ES-I3 (cell line): Measurements from ENCODE around the gene PSPC1.
"Not testable (repeated sequence)": the region's sequence is repeated elsewhere in the genome, so short reads cannot be mapped to it uniquely, and the experiment has no call there.

Experiments
- H3K36me3 ChIP-seq: 2 replicates; pipeline ENCODE4 v1.6.1; 2013; ENCODE audit warnings: mild to moderate bottlenecking, low read length, control low read depth, moderate library complexity; ENCODE audit not compliant: insufficient read depth
- H3K4me1 ChIP-seq: 2 replicates; pipeline ENCODE4 v1.6.1; 2013; ENCODE audit warnings: mild to moderate bottlenecking, control low read depth, low read length; ENCODE audit not compliant: insufficient read depth
- H3K9ac ChIP-seq: 2 replicates; pipeline ENCODE4 v1.6.1; 2013; ENCODE audit warnings: low read depth, mild to moderate bottlenecking, low read length, moderate library complexity
- H3K9me3 ChIP-seq: 2 replicates; pipeline ENCODE4 v1.6.1; 2013; ENCODE audit warnings: mild to moderate bottlenecking, low read length, moderate library complexity; ENCODE audit not compliant: control insufficient read depth, insufficient read depth

The PSPC1 gene, protein sequence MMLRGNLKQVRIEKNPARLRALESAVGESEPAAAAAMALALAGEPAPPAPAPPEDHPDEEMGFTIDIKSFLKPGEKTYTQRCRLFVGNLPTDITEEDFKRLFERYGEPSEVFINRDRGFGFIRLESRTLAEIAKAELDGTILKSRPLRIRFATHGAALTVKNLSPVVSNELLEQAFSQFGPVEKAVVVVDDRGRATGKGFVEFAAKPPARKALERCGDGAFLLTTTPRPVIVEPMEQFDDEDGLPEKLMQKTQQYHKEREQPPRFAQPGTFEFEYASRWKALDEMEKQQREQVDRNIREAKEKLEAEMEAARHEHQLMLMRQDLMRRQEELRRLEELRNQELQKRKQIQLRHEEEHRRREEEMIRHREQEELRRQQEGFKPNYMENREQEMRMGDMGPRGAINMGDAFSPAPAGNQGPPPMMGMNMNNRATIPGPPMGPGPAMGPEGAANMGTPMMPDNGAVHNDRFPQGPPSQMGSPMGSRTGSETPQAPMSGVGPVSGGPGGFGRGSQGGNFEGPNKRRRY

DNA sequence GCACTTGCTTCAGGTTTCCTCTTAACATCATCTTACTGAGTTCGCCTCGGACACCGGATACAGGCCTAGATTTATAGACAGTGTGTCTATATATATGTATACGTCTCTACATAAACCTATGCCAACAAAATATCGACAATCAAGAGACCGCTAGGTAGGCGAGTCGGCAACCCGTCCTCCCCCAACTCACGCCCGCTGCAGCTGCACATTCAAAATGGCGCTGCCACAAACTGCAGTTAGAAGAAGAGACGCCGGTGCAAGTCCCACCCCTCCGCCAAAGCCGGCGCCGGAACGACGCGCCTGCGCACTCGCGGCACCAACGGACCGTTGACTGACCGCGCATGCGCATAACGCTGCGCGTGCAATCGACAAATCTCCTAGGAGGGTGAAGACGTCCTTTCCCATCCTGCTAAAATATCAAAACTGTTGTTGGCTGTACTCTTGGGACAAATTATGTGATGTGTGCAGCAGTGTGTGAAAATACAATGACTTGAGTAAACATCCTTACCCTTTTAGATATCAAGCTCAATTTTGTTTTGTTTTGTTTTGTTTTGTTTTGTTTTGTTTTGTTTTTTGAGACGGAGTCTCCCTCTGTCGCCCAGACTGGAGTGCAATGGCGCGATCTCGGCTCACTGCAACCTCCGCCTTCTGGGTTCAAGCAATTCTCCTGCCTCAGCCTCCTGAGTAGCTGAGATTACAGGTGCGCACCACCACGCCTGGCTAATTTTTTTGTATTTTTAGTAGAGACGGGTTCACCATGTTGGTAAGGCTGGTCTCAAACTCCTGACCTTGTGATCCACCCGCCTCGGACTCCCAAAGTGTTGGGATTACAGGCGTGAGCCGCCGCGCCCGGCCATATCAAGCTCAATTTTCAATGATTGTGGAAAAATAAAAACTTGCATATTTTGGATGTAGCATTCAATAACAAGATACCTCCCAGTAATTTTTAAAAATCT, at the start of gene PSPC1:
PSPC1 (minus strand) TSS at position 219 of the 956 bp plus-strand sequence; CDS start at position 31, 188 bp downstream.
- H3K36me3 ChIP-seq, H3K4me1 ChIP-seq, H3K9me3 ChIP-seq: not testable (repeated sequence)
- peak within 1 kb of the TSS; percentile 100 for H3K9ac ChIP-seq

DNA sequence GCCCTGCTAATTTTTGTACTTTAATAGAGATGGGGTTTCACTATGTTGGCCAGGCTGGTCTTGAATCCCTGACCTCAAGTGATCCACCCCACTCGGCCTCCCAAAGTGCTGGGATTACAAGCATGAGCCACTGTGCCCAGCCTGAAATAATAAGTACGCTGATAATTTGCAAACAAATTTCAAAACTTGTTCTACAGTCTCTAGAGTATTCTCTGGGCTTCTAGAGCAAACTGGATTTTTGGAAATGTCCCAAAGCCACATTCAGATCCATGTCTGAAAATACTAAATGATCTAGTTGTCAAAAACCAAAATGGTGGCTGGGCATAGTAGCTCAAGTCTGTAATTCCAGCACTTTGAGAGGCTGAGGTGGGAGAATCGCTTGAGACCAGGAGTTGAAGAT, 39.9 kb upstream of the PSPC1 start:
- no peak overlapping the region for H3K9ac ChIP-seq
- H3K9me3 ChIP-seq = no peaks in the 10 kb centered on the region
- peaks cover 3% of the 10 kb centered on the region; the same call in 1 of the 2 replicates for H3K4me1 ChIP-seq
- no peaks in the 10 kb centered on the region for H3K36me3 ChIP-seq

DNA sequence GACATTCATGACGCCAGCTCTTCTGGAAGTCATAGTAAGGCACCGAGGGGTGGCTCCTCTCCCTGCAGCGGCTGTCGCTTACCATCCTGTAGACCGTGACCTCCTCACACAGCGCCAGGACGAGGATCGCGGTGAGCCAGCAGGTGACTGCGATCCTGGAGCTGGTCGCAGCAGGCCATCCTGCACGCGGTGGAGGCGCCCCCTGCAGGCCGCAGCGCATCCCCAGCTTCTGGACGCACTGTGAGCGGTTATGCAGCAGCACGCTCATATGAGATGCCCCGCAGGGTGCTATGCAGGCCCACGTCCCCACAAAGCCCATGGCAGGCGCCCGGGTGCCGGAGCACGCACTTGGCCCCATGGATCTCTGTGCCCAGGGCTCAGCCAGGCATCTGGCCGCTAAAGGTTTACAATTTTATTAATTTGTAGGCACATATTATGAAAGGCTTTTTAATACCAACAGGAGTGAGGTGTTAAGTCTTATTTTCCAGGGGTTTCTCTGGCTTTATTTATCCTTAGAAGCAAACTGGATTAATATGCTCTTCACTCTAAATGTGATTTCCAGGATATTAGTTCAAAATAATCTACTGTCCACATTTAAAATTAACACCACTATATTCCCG, 35.6 kb upstream of the PSPC1 start:
- H3K4me1 ChIP-seq = peaks cover 3% of the 10 kb centered on the region; the same call in 1 of the 2 replicates
- no peaks in the 10 kb centered on the region for H3K9me3 ChIP-seq
- no peak overlapping the region for H3K9ac ChIP-seq
- no peaks in the 10 kb centered on the region for H3K36me3 ChIP-seq

DNA sequence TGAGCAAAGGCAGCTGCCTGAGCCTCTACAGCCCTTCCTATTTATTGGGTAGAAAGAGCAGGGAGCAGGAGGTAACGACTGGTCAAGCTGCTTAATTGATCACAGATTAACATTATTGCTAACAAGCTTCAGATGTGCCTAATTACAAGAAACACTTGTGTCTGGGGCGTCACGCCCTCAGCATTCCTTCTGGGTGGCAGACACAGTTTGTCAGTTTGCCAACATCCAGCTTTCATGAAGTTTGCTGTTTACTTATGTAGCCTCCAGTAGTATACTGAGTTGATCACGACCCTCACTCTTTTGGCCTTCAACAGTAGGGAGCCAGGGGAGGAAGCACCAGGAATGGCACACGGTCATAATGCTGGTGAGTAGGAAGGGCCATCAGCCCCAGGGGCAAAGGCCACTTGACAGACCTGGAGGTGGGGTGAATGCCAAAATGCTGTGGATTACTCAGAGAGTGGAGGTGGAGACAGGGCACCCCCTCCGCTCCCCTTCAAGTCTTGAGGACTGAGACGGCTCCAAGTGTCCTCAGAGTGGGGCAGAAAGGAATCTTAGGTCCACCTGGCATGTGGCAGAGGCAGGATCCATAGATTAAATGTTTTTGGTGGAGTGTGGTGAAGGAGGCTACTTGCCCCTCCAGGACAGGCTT, 34.9 kb upstream of the PSPC1 start:
- no peaks in the 10 kb centered on the region for H3K9me3 ChIP-seq
- no peak overlapping the region for H3K9ac ChIP-seq
- peaks cover 3% of the 10 kb centered on the region; the same call in 1 of the 2 replicates for H3K4me1 ChIP-seq
- H3K36me3 ChIP-seq = no peaks in the 10 kb centered on the region

DNA sequence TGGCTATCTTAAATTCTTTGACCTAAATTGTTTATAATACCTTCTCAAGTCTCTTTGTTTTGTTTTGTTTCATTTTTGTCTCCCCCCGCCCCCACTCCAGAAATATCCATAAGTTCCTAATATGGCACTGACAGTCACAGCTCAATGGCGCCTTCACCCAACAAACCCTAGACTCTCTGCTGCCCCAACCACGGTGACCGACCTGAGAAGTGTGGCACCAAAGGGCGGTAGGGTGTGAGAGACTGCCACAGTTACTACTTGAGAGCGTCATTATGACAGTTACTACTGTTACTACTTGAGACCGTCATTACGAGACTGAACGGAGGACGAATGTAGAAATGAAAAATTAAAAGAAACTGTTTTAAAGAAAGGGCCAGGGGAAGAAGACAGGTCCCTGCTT, 34.4 kb upstream of the PSPC1 start:
- H3K9ac ChIP-seq = no peak overlapping the region
- H3K4me1 ChIP-seq = peaks cover 3% of the 10 kb centered on the region; the same call in 1 of the 2 replicates
- H3K36me3 ChIP-seq = no peaks in the 10 kb centered on the region
- H3K9me3 ChIP-seq = no peaks in the 10 kb centered on the region

DNA sequence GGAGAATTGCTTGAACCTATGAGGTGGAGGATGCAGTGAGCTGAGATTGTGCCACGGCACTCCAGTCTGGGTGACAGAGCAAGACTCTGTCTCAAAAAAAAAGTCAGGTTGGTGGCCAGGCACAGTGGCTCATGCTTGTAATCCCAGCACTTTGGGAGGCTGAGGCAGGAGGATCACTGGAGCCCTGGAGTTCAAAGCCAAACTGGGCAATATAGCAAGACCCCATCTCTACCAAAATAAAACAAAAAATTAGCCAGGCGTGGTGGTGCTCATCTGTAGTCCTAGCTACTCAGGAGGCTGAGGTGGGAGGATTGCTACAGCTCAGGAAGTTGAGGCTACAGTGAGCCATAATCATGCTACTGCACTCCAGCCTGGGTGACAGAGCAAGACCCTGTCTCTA, 33.1 kb upstream of the PSPC1 start:
- H3K9ac ChIP-seq, H3K36me3 ChIP-seq, H3K9me3 ChIP-seq, H3K4me1 ChIP-seq: not testable (repeated sequence)

DNA sequence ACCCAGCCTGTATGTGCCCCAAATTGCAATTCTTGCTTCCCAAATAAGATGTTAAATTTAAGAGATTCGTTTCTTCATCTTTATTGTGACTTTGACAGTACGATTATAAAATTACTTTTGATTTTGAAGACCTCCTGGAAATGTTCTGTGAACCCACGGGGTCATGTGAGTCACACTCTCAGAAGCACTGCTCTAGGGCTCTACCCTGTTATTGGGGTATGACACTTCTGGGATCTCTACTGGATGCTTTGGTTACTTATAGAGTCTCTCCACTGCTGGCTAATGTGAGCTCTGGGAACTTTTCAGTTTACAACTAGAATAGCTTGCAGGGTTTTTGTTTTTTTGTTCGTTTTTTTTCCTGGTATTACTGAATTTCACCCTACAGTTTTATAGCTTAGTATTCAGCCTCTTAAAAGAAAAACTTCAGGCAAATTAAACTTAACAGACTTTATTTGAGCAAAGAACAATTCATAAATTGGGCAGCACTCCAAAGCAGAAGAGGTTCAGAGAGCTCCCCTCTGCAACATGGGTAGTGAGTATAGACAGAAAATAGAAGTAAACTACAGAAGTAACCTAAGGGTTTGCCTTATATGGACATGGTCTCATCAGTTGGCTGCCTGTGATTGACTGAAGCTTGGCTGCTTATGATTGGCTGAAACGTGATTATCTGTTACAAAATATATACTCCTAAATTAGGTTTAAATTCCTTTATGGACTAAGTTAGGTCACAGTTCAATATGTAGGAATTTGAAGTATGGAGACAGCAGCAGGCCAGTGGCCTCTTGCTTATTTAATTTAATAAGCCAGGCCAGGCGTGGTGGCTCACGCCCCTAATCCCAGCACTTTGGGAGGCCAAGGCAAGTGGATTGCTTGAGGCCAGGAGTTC, 28.5 kb upstream of the PSPC1 start:
- no peak overlapping the region for H3K9ac ChIP-seq
- H3K36me3 ChIP-seq = no peaks in the 10 kb centered on the region
- no peaks in the 10 kb centered on the region for H3K4me1 ChIP-seq
- H3K9me3 ChIP-seq = no peaks in the 10 kb centered on the region

DNA sequence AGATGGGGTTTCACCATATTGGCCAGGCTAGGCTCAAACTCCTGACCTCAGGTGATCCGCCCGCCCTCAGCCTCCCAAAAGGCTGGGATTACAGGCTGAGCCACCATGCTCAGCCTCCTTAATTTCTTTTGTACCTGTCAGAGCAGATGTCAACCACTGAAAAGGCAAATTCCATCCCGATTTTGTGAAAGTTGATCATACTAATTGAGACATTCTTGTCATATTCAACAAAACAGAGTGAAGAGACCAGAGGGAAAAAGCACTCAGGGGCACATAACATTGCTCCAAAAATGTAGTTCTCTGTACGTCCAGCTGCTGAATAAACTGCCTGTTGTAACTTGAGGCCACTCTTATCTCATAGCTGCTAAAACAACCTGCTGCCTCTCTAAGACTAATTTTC, 27.4 kb upstream of the PSPC1 start:
- no peaks in the 10 kb centered on the region for H3K4me1 ChIP-seq
- no peaks in the 10 kb centered on the region for H3K36me3 ChIP-seq
- no peaks in the 10 kb centered on the region for H3K9me3 ChIP-seq
- H3K9ac ChIP-seq = no peak overlapping the region

DNA sequence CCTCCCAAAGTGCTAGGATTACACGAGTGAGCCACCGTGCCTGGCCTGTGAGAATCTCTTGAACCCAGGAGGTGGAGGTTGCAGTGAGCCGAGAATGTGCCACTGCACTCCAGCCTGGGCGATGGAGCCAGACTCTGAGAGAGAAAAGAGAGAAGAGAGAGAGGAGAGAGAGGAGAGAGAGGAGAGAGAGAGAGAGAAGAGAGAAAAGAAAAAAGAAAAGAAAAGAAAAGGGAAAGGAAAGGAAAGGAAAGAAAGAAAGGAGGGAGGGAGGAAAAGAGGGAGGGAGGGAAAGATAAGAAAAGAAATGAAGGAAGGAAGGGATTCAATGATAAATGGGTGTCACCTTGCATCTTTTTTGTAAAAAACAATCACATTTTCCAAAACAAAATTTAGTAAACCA, 23.0 kb upstream of the PSPC1 start:
- Histone ChIP-seq H3K9me3 (no peaks in the 10 kb centered on the region), H3K36me3 (no peaks in the 10 kb centered on the region), H3K9ac (no peak overlapping the region), H3K4me1 (no peaks in the 10 kb centered on the region)

DNA sequence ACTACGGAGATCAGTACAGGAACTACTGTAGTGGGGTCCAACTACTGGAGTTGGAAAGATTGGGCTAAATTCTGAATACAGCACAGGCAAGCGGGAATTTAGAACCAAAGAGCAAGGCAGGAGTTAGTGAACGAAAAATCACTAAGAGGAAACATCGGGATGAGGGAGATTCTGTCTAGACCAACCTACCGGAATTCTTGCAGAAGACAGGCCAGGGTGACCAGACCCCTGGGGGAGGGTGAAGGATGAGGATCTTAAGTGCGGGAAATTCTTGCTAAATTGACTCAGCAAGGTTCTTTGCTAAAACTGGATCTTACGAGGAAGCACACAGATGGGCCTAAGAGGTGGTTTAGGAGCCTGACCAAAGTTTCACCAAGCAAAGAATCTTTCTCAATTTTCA, 13.2 kb upstream of the PSPC1 start:
- Histone ChIP-seq H3K9me3 (no peaks in the 10 kb centered on the region), H3K36me3 (no peaks in the 10 kb centered on the region), H3K9ac (no peak overlapping the region), H3K4me1 (peaks cover 5% of the 10 kb centered on the region; the same call in 1 of the 2 replicates)

DNA sequence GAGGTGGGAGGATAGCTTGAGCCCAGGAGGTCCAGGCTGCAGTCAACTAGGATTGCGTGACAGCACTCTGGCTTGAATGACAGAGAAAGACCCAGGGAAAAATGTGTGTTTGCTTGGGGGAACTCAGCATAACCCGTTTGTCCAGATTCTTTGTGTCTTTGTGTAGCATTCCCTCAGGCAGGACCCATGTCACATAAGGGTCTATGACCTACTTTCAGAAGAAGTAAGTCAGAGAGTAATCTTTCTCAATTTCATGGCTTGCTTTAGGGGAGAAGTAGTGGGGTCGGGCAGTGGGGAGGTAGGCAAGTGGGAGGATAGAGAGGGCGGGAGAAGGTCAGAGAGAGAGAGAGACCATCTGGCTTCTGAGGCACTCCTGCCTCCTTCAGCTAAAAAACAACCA, 11.9 kb upstream of the PSPC1 start:
- Histone ChIP-seq H3K9ac (no peak overlapping the region), H3K36me3 (no peaks in the 10 kb centered on the region), H3K9me3 (no peaks in the 10 kb centered on the region), H3K4me1 (peaks cover 5% of the 10 kb centered on the region; the same call in 1 of the 2 replicates)

DNA sequence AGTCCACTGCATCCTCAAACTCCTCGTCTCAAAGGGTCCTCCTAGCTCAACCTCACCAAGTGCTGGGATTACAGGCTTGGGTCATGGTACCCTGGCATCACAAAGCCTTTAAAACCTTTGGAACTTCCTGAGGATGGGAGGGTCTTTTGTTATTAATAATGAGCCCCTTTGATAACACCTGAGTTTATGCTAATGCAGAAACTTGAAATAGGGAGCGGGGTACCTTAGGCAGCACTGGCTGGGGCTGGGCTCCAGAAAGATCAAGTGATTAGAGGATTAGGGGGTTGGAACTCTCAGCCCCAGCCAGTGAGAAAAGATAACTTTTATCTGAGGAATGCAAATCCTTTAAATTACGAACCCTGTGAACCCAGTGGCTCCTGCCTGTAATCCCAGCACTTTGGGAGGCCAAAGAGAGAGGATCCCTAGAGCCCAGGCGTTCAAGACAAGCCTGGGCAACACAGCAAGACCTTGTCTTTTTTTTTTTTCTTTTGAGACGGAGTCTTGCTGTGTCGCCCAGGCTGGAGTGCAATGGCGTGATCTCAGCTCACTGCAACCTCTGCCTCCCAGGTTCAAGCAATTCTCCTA, 9.3 kb upstream of the PSPC1 start:
- H3K36me3 ChIP-seq = no peaks in the 10 kb centered on the region
- H3K9me3 ChIP-seq = no peaks in the 10 kb centered on the region
- no peak overlapping the region for H3K9ac ChIP-seq
- H3K4me1 ChIP-seq = peaks cover 5% of the 10 kb centered on the region; the same call in 1 of the 2 replicates
